Measurements from ENCODE around the gene LILRB1.
"Not testable (repeated sequence)": the region's sequence is repeated elsewhere in the genome, so short reads cannot be mapped to it uniquely, and the experiment has no call there.

The LILRB1 gene

GRCh38 chr19:54624934-54625730 is 5.2 kb upstream of the LILRB1 start:
- not testable (repeated sequence) for DNase-seq (ENCODE audit: low read depth in 2 of 2)

GRCh38 chr19:54626757-54627156 is 3.5 kb upstream of the LILRB1 start:
- no peak for DNase-seq (ENCODE audit: low read depth in 2 of 2)

GRCh38 chr19:54627912-54628311 is 2.4 kb upstream of the LILRB1 start:
- DNase-seq (ENCODE audit: low read depth in 2 of 2), result not testable (repeated sequence)

GRCh38 chr19:54630782-54631181 is 498 bp downstream of the LILRB1 start:
- DNase-seq (ENCODE audit: low read depth in 2 of 2), result no peak

- not testable (repeated sequence) for DNase-seq (ENCODE audit: low read depth in 2 of 2)
Measured at GRCh38 chr19:54631489-54632337, 1.4 kb downstream of the LILRB1 start.

GRCh38 chr19:54632517-54632916 is 2.2 kb downstream of the LILRB1 start:
- not testable (repeated sequence) for DNase-seq (ENCODE audit: low read depth in 2 of 2)

- no peak for DNase-seq (ENCODE audit: low read depth in 2 of 2)
Measured at GRCh38 chr19:54633401-54633800, 3.1 kb downstream of the LILRB1 start.

GRCh38 chr19:54636081-54636480 is 5.8 kb downstream of the LILRB1 start:
- not testable (repeated sequence) for DNase-seq (ENCODE audit: low read depth in 2 of 2)

- no peak for DNase-seq (ENCODE audit: low read depth in 2 of 2)
Measured at GRCh38 chr19:54638683-54639082, 8.4 kb downstream of the LILRB1 start.

GRCh38 chr19:54642953-54643352 is 12.7 kb downstream of the LILRB1 start:
- DNase-seq (ENCODE audit: low read depth in 2 of 2), result not testable (repeated sequence)

- not testable (repeated sequence) for DNase-seq (ENCODE audit: low read depth in 2 of 2)
Measured at GRCh38 chr19:54643583-54643982, 13.3 kb downstream of the LILRB1 start.

- DNase-seq (ENCODE audit: low read depth in 2 of 2), result no peak
Measured at GRCh38 chr19:54644056-54644455, 13.8 kb downstream of the LILRB1 start.

- no peak for DNase-seq (ENCODE audit: low read depth in 2 of 2)
Measured at GRCh38 chr19:54646331-54646841, 16.1 kb downstream of the LILRB1 start.

- DNase-seq (ENCODE audit: low read depth in 2 of 2), result no peak
Measured at GRCh38 chr19:54648129-54648528, 17.8 kb downstream of the LILRB1 start.

- DNase-seq (ENCODE audit: low read depth in 2 of 2), result no peak
Measured at GRCh38 chr19:54650108-54650655, 19.9 kb downstream of the LILRB1 start.

GRCh38 chr19:54653181-54653809 is 23.0 kb downstream of the LILRB1 start:
- no peak for DNase-seq (ENCODE audit: low read depth in 2 of 2)

- DNase-seq (ENCODE audit: low read depth in 2 of 2), result no peak
Measured at GRCh38 chr19:54654447-54655321, 24.4 kb downstream of the LILRB1 start.

- DNase-seq (ENCODE audit: low read depth in 2 of 2), result no peak
Measured at GRCh38 chr19:54659300-54659699, 29.0 kb downstream of the LILRB1 start.

- no peak for DNase-seq (ENCODE audit: low read depth in 2 of 2)
Measured at GRCh38 chr19:54660306-54660705, 30.0 kb downstream of the LILRB1 start.

- no peak for DNase-seq (ENCODE audit: low read depth in 2 of 2)
Measured at GRCh38 chr19:54660964-54661363, 30.7 kb downstream of the LILRB1 start.

All from stimulated activated CD8-positive, alpha-beta memory T cell treated with anti-CD3 and anti-CD28 coated beads, Interleukin-15, amount 100 ng/mL, for 48 hours (primary cell).